Measurements from ENCODE around the gene NAV3.
"Not testable (repeated sequence)": the region's sequence is repeated elsewhere in the genome, so short reads cannot be mapped to it uniquely, and the experiment has no call there.

Gene NAV3

DNA sequence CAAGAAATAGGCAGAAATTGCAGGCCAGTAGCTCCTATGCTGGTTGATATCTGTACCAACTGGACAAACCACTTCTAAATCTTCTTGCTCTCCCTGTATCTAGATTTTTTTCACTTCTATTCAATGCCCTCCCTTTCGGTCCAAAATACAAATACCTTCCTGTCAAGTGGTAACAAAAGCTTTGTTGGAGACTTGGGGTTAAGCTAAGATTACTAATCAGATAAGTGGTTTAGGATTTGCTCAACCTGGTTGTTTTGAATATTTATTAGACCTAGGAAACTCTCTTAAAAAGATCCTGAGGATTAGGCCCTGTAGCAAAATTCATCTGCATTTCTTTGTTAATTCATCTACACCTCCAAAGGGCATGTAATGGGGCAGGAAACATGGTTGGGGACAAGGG lies 410.1 kb downstream of the NAV3 start:
- TF ChIP-seq CTCF (IDR thresholded peaks at IDR 0.05; ENCODE audit: low read depth, low read length) = no peak
- DNase-seq (ENCODE audit: extremely low read depth, low read depth) = no peak

DNA sequence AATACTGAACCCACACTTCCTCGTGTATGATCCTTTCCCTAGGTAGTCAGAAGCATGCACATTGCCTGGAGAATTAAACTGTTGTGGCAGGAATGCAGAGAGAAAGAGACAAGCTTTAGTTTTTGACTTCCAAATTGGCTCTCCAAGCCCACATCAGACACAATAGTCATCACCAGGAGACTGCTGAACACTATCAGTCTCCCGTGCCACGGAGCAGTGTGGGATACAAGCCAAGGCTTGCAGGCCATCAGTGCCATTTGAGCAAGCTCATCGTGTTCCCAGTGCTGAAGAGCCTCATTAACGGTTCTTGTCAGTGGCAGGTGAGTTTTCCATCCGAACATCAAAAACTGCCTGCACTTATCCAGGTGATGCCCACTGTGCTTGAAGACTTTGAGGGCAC lies 410.8 kb downstream of the NAV3 start:
- TF ChIP-seq CTCF (IDR thresholded peaks at IDR 0.05; ENCODE audit: low read depth, low read length) = no peak
- DNase-seq (ENCODE audit: extremely low read depth, low read depth) = no peak

GRCh38 chr12:78244916-78245507 lies 414.3 kb downstream of the NAV3 start:
- no peak for DNase-seq (ENCODE audit: extremely low read depth, low read depth)
- no peak for TF ChIP-seq CTCF (IDR thresholded peaks at IDR 0.05; ENCODE audit: low read depth, low read length)

DNA sequence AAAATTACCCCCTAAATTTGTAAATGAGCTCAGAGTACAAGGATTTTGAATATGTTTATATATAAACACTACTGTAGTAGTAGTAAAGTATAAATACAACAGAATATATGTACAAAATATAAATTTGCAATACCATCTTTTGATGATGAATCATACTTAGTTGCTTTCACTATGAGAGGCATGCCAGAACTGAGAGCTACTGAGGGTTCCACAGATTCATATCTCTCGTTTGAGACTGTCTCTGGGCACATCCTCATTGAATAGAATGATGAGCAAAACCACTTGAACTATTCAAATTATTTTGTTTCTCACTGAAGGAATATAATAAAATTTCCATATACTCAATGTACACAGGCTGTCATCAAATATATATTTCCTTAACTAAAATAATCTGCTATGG lies 417.6 kb downstream of the NAV3 start:
- no peak for DNase-seq (ENCODE audit: extremely low read depth, low read depth)

GRCh38 chr12:78249578-78249977 lies 418.9 kb downstream of the NAV3 start:
- no peak for DNase-seq (ENCODE audit: extremely low read depth, low read depth)

More for the DNA sequence above, 417.6 kb downstream of the NAV3 start:
- no peak for TF ChIP-seq CTCF (IDR thresholded peaks at IDR 0.05; ENCODE audit: low read depth, low read length)

DNA sequence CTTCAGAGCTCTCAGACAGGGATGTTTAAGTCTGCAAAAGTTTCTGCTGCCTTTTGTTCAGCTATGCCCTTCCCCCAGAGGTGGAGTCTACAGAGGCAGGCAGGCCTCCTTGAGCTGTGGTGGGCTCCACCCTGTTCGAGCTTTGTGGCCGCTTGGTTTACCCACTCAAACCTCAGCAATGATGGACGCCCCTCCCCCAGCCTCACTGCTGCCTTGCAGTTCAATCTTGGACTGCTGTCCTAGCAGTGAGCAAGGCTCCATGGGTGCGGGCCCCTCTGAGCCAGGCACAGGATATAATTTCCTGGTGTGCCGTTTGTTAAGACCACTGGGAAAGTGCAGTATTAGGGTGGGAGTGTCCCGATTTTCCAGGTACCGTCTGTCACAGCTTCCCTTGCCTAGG lies 427.0 kb downstream of the NAV3 start:
- not testable (repeated sequence) for DNase-seq (ENCODE audit: extremely low read depth, low read depth)

More at GRCh38 chr12:78249578-78249977, 418.9 kb downstream of the NAV3 start:
- TF ChIP-seq CTCF (IDR thresholded peaks at IDR 0.05; ENCODE audit: low read depth, low read length) = no peak

DNA sequence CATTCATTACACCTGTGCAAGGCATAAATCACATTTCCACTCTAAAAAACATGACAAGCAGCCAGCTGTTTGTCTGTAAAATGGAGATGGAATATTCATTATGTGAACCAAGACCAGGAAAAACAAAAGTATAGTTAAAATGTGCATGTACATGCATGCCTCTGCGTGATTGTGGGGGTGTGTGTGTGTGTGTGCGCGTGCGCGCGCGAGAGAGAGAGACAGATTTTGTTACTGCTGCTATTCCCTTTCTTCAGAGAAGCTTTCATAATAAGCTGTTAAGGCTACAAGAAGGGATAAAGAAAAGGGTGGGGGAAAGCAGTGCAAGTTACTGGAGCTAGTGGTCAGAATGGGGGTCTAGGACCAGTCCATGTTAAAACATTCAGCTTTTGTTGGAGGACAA lies 430.3 kb downstream of the NAV3 start:
- DNase-seq (ENCODE audit: extremely low read depth, low read depth) = no peak
- no peak for TF ChIP-seq CTCF (IDR thresholded peaks at IDR 0.05; ENCODE audit: low read depth, low read length)

DNA sequence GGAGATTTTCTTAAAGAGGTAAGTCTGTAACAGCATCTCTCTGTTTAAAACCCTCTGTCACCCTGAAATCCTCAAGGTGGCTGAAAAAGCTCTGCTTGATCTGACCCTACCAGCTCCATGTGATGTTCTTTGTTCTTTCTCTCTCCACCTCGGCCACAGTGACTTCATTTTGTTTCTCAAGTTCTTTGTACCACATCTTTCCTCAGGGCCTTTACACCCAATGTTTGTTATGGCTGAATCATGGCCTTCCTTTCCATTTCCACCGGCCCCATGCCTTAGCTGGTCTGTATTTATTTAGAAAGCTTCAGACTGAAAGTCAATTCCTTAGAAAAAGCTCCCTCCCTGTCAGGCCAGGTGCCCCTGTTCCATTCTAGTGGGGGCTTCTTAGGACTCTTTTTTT lies 431.2 kb downstream of the NAV3 start:
- no peak for TF ChIP-seq CTCF (IDR thresholded peaks at IDR 0.05; ENCODE audit: low read depth, low read length)
- no peak for DNase-seq (ENCODE audit: extremely low read depth, low read depth)
